Liver (tissue), 9 donors: ENCODE measurements around the gene NRSN2. TPM values are rescaled to one million over a fixed set of nuclear protein-coding genes. Genes with fewer than 3 reads are reported as not detected.

Experiments used
- DNase-seq: peaks from one replicate; pipeline ENCODE4 v3.0.0-alpha.2; 2017; ENCODE audit warnings: low spot score
- H3K27ac ChIP-seq, 2 donors: one replicate each; pipeline ENCODE4 v1.7.0; 2013; ENCODE audit warnings: inconsistent platforms in 2 of 2, low read length in 2 of 2, control low read depth in 1 of 2, low read depth in 1 of 2, mild to moderate bottlenecking in 1 of 2
- H3K27me3 ChIP-seq, 4 donors: one replicate each; pipeline versions ENCODE4 v1.6.1 to v1.7.0; 2013; ENCODE audit warnings: low read length in 3 of 4, inconsistent platforms in 1 of 4, mild to moderate bottlenecking in 1 of 4, moderate library complexity in 1 of 4; ENCODE audit not compliant: control insufficient read depth in 4 of 4, insufficient read depth in 4 of 4
- H3K36me3 ChIP-seq, 4 donors: one replicate each; pipeline versions ENCODE4 v1.6.1 to v1.7.0; 2013; ENCODE audit warnings: low read length in 3 of 4, mild to moderate bottlenecking in 3 of 4, low read depth in 1 of 4, moderate library complexity in 1 of 4; ENCODE audit not compliant: control insufficient read depth in 4 of 4, insufficient read depth in 3 of 4
- H3K4me1 ChIP-seq, 4 donors: one replicate each; pipeline versions ENCODE4 v1.6.1 to v1.7.0; 2013; ENCODE audit warnings: low read length in 3 of 4, mild to moderate bottlenecking in 3 of 4, moderate library complexity in 1 of 4; ENCODE audit not compliant: control insufficient read depth in 4 of 4, insufficient read depth in 4 of 4
- H3K4me3 ChIP-seq, 3 donors: one replicate each; pipeline versions ENCODE4 v1.6.1 to v1.7.0; 2013; ENCODE audit warnings: low read length in 3 of 3, control low read depth in 1 of 3, low read depth in 1 of 3, mild to moderate bottlenecking in 1 of 3
- H3K9ac ChIP-seq, 2 donors: one replicate each; pipeline ENCODE4 v1.7.0; 2013; ENCODE audit warnings: low read length in 2 of 2, mild to moderate bottlenecking in 2 of 2, moderate library complexity in 2 of 2, control low read depth in 1 of 2, low read depth in 1 of 2
- H3K9me3 ChIP-seq, 4 donors: one replicate each; pipeline versions ENCODE4 v1.6.1 to v1.7.0; 2013; ENCODE audit warnings: low read length in 3 of 4; ENCODE audit not compliant: control insufficient read depth in 4 of 4
- ATF3 ChIP-seq: IDR thresholded peaks from 2 replicates; pipeline ENCODE4 v1.6.1; 2016; ENCODE audit warnings: antibody characterized with exemption
- CTCF ChIP-seq: fragments of 150-350 bp; IDR thresholded peaks from 2 replicates; pipeline ENCODE4 v1.5.1; 2017; ENCODE audit warnings: improper control_type of control experiment, low read depth, low read length; ENCODE audit not compliant: missing input control
- FOXA1 ChIP-seq: IDR thresholded peaks from 2 replicates; pipeline ENCODE4 v1.6.1; 2016; ENCODE audit warnings: antibody characterized with exemption
- FOXA2 ChIP-seq: IDR thresholded peaks from 2 replicates; pipeline ENCODE4 v1.6.1; 2016; ENCODE audit warnings: antibody characterized with exemption
- GABPA ChIP-seq, 2 donors: IDR thresholded peaks in 1 of 2; conservative IDR thresholded peaks in 1 of 2; 2 replicates each; pipeline ENCODE4 v1.6.1; 2016; ENCODE audit warnings: antibody characterized with exemption in 2 of 2, mild to moderate bottlenecking in 1 of 2, moderate library complexity in 1 of 2
- HNF4A ChIP-seq, 2 donors: conservative IDR thresholded peaks; 2 replicates each; pipeline ENCODE4 v1.6.1; 2016; ENCODE audit warnings: antibody characterized with exemption in 2 of 2, mild to moderate bottlenecking in 2 of 2
- HNF4G ChIP-seq: IDR thresholded peaks from 2 replicates; pipeline ENCODE4 v1.6.1; 2016; ENCODE audit warnings: antibody characterized with exemption
- JUND ChIP-seq, 2 donors: IDR thresholded peaks; 2 replicates each; pipeline ENCODE4 v1.6.1; 2016; ENCODE audit warnings: antibody characterized with exemption in 2 of 2
- MAX ChIP-seq: IDR thresholded peaks from 2 replicates; pipeline ENCODE4 v1.6.1; 2016; ENCODE audit warnings: antibody characterized with exemption
- NR2F2 ChIP-seq: IDR thresholded peaks from 2 replicates; pipeline ENCODE4 v1.6.1; 2016; ENCODE audit warnings: antibody characterized with exemption
- RAD21 ChIP-seq, 2 donors: IDR thresholded peaks; 2 replicates each; pipeline ENCODE4 v1.6.1; 2016; ENCODE audit warnings: antibody characterized with exemption in 2 of 2, mild to moderate bottlenecking in 2 of 2
- REST ChIP-seq: IDR thresholded peaks from 2 replicates; pipeline ENCODE4 v1.6.1; 2016; ENCODE audit warnings: antibody characterized with exemption, mild to moderate bottlenecking
- RXRA ChIP-seq, 2 donors: IDR thresholded peaks; 2 replicates each; pipeline ENCODE4 v1.6.1; 2017 to 2018; ENCODE audit warnings: antibody characterized with exemption in 2 of 2, mild to moderate bottlenecking in 1 of 2
- SP1 ChIP-seq: IDR thresholded peaks from 2 replicates; pipeline ENCODE4 v1.6.1; 2018; ENCODE audit warnings: antibody characterized with exemption, mild to moderate bottlenecking
- TAF1 ChIP-seq: conservative IDR thresholded peaks from 2 replicates; pipeline ENCODE4 v1.6.1; 2016; ENCODE audit warnings: antibody characterized with exemption, mild to moderate bottlenecking
- YY1 ChIP-seq: IDR thresholded peaks from 2 replicates; pipeline ENCODE4 v1.6.1; 2016; ENCODE audit warnings: antibody characterized with exemption, mild to moderate bottlenecking
- ZBTB33 ChIP-seq: IDR thresholded peaks from 2 replicates; pipeline ENCODE4 v1.6.1; 2016; ENCODE audit warnings: antibody characterized with exemption
- WGBS: extraction: QIAGEN DNeasy Blood & Tissue Kit; methylation state at CpG from one replicate; pipeline ENCODE4 v1.1.7; 2013; 5-methylcytosine and 5-hydroxymethylcytosine counted together
- polyA plus RNA-seq, 2 donors: library from polyadenylated mRNA; stranded (reverse) in 1 of 2; unstranded in 1 of 2; fragments of 200-250 nt in 1 of 2; fragments of >200 nt in 1 of 2; fragmentation: Nextera tagmentation in 1 of 2; extraction: Ambion mirVana in 1 of 2; gene quantifications; one replicate each; pipeline versions ENCODE4 v1.2.1 to v1.2.3, GENCODE V29; 2013 to 2015
- total RNA-seq, 2 donors: library from RNA; depleted of rRNA; stranded (reverse); fragments of >200 nt; gene quantifications; one replicate each; pipeline ENCODE4 v1.2.3, GENCODE V29; 2014
- donor health status: healthy.
- donor health status: healthy.
- donor health status: healthy.
- donor health status: healthy.
- donor health status: healthy.

NRSN2 gene
- total and polyA plus RNA-seq, 4 donors: 1.9 to 12.0 (median 4.7) TPM

GRCh38 chr20:347317-347639 is 367 bp downstream of the NRSN2 start:
- Histone ChIP-seq H3K27me3 (no peaks in the 10 kb centered on the region), H3K27ac (peak overlapping the region; percentile 52 to 85), H3K9me3 (no peaks in the 10 kb centered on the region), H3K9ac (no peak overlapping the region), H3K4me3 (peak overlapping the region in 2 of 3 donors; percentile 67 to 72), H3K4me1 (peaks cover 0 to 22% (median 13%) of the 10 kb centered on the region in 4 donors), H3K36me3 (no peaks in the 10 kb centered on the region)
- no peak for DNase-seq
- WGBS: 2% methylated on average over 19 of the region's 19 CpGs
- TF ChIP-seq RAD21 (IDR thresholded peaks at IDR 0.05) (no peak), RXRA (IDR thresholded peaks at IDR 0.05) (no peak), MAX (no peak), TAF1 (no peak), HNF4G (no peak), GABPA (IDR thresholded peaks at IDR 0.05 in 1 of 2, conservative IDR thresholded peaks at IDR 0.05 in 1 of 2) (no peak), ZBTB33 (no peak), NR2F2 (no peak), FOXA2 (no peak), ATF3 (no peak), REST (no peak), FOXA1 (no peak), JUND (IDR thresholded peaks at IDR 0.05) (no peak), CTCF (no peak), YY1 (no peak), SP1 (no peak), HNF4A (conservative IDR thresholded peaks at IDR 0.05) (no peak)
